Measurements from ENCODE around the gene RIMKLA. TPM values are rescaled to one million over a fixed set of nuclear protein-coding genes. Genes with fewer than 3 reads are reported as not detected.

RIMKLA gene
- total RNA-seq (2014; rRNA removed; shearing (Covaris generic)) (not detected in 2 replicates), total RNA-seq (2022) (not detected in 2 replicates), Bru-seq, nascent RNA (percentile 3 among the genes with signal in this experiment), BruChase-seq, experiment 1, labeled RNA remaining after a 6-hour chase (not detected), BruChase-seq, experiment 2, labeled RNA remaining after a 2-hour chase (not detected)
- long read RNA-seq, result 0 reads

DNA sequence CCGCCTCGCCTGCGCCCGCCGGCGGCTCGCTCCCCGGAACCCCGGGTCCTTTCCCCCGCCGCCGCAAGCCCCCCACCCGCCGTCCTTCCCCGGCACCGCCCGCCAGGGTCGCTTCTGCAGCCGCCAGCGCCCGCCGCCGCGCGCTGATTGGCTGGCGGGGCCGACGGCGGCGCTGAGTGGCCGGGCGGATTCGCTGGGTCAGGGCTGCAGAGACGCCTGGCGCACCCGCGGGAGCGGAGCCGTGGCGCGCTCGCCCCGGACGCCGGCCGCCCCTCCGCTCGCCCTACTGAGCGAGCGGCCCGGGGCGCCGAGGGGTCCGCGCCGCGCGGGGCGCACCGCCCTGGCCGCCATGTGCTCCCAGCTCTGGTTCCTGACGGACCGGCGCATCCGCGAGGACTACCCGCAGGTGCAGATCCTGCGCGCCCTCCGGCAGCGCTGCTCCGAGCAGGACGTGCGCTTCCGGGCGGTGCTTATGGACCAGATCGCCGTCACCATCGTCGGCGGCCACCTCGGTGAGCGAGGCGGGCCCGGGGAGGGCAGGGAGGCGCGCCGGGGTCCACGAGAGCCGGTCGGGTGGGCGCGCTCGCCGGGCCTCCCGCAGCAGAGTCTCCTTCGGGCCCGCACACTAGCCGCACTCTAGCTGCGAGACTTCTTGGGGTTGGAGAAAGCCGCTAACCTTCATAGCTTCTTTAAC is at the start of gene RIMKLA:
RIMKLA (plus strand) TSS at position 207 of the 694 bp plus-strand sequence; CDS start at position 350, 143 bp downstream.
- no TSS peak for BruUV-seq (replicated peaks)
- CTCF ChIA-PET (ENCODE audit: unreplicated experiment), result no interaction called here
- TF ChIP-seq CTCF (conservative IDR thresholded peaks at IDR 0.05; ENCODE audit: low read length) (no peak), EZH2phosphoT487 (IDR thresholded peaks at IDR 0.05; ENCODE audit: borderline replicate concordance, low read depth, low read length) (no peak)

GRCh38 chr1:42332877-42333276 is 47.7 kb upstream of the RIMKLA start:
- ChIA-PET CTCF (ENCODE audit: unreplicated experiment) (no interaction called here), POLR2A (interaction anchor here (0.8 kb wide), 1 partner anchor 324 kb away, joined by 3 read pairs; no protein-coding TSS in a partner anchor)
- no peak overlapping the region for H3K27ac ChIP-seq (ENCODE audit: low read depth, low read length, poor library complexity, severe bottlenecking)
- DNase-seq (ENCODE audit: low spot score), result no peak
- H3K79me2 ChIP-seq (ENCODE audit: insufficient read depth, low read depth, low read length), result peaks cover 77% of the 10 kb centered on the region
- H4K20me1 ChIP-seq (ENCODE audit: insufficient read depth, low read length), result peaks cover 45% of the 10 kb centered on the region
- peak overlapping the region; percentile 97 for H3K4me3 ChIP-seq (ENCODE audit: low read depth, low read length, poor library complexity, severe bottlenecking)
- intact Hi-C loops (cut with micrococcal nuclease; ENCODE audit: unreplicated experiment), result loop anchor here (10.0 kb wide), 1 partner anchor 432 kb away; the partner anchor contains the start of genes C1orf50 and P3H1
- no peaks in the 10 kb centered on the region for H3K9me2 ChIP-seq (ENCODE audit: insufficient read depth, low read length)
- H2AFZ ChIP-seq (ENCODE audit: low read length), result no peak overlapping the region
- no peak for TF ChIP-seq EZH2phosphoT487 (IDR thresholded peaks at IDR 0.05; ENCODE audit: borderline replicate concordance, low read depth, low read length)
- no peak for TF ChIP-seq CTCF (conservative IDR thresholded peaks at IDR 0.05; ENCODE audit: low read length)
- peak overlapping the region; percentile 81 for H3K4me2 ChIP-seq (ENCODE audit: low read length)
- no TSS peak for BruUV-seq (replicated peaks)
- H3K4me1 ChIP-seq (ENCODE audit: insufficient read depth, low read length, poor library complexity, severe bottlenecking), result peaks cover 25% of the 10 kb centered on the region
- peaks cover 11% of the 10 kb centered on the region for H3K36me3 ChIP-seq (ENCODE audit: insufficient read depth, low read length)
- no peaks in the 10 kb centered on the region for H3K9me3 ChIP-seq (ENCODE audit: low read length)

More for the DNA sequence above, at the start of gene RIMKLA:
- DNase-seq (ENCODE audit: low spot score), result no peak
- Histone ChIP-seq H4K20me1 (ENCODE audit: insufficient read depth, low read length) (no peaks in the 10 kb centered on the region), H3K36me3 (ENCODE audit: insufficient read depth, low read length) (no peaks in the 10 kb centered on the region), H2AFZ (ENCODE audit: low read length) (no peak within 1 kb of the TSS), H3K4me2 (ENCODE audit: low read length) (peak within 1 kb of the TSS; percentile 10; the same call in 1 of the 2 replicates), H3K4me1 (ENCODE audit: insufficient read depth, low read length, poor library complexity, severe bottlenecking) (no peaks in the 10 kb centered on the region), H3K9me2 (ENCODE audit: insufficient read depth, low read length) (no peaks in the 10 kb centered on the region), H3K79me2 (ENCODE audit: insufficient read depth, low read depth, low read length) (no peaks in the 10 kb centered on the region), H3K27ac (ENCODE audit: low read depth, low read length, poor library complexity, severe bottlenecking) (no peak within 1 kb of the TSS), H3K9me3 (ENCODE audit: low read length) (no peaks in the 10 kb centered on the region), H3K4me3 (ENCODE audit: low read depth, low read length, poor library complexity, severe bottlenecking) (no peak within 1 kb of the TSS)
- POLR2A ChIA-PET, result no interaction called here
- intact Hi-C loops (cut with micrococcal nuclease; ENCODE audit: unreplicated experiment), result no loop called here
